Left cardiac atrium (tissue), 4 donors: Measurements from ENCODE around the gene BNC2. TPM values are rescaled to one million over a fixed set of nuclear protein-coding genes. Genes with fewer than 3 reads are reported as not detected.
"Not testable (repeated sequence)": the region's sequence is repeated elsewhere in the genome, so short reads cannot be mapped to it uniquely, and the experiment has no call there.

ENCODE experiments used
- ATAC-seq, 2 donors: fragments of 200-7000 bp; cut with Tn5 transposase; one replicate each; pipeline ENCODE4 v1.9.1; 2020; ENCODE audit warnings: mild to moderate bottlenecking in 2 of 2, moderate library complexity in 2 of 2
- DNase-seq: peaks from one replicate; pipeline ENCODE4 v3.0.0-alpha.2; 2020
- intact Hi-C, 2 donors: fragments of 100-400 bp; cut with DNase I; formaldehyde crosslinking; loops; one replicate each; pipeline versions ENCODE4 v1.14.1 to v1.15.1; 2022 to 2023
- total RNA-seq, 2 donors: library from RNA; stranded (reverse); fragmentation: NEBNext Ultra II Directional; extraction: Animal tissue kit (Norgen Biotek cat#: 25700); gene quantifications; one replicate each; pipeline ENCODE4 v1.2.1, GENCODE V29; 2021
- donor health status: DM: no; HTN: yes; CAD: no.
- donor health status: DM: no; HTN: yes; CAD: no; lungs with severe emphysema.
- donor health status: DM: yes; HTN: yes; CAD: no.
- donor health status: Dilated cardiomyopathy.

The BNC2 gene
- total RNA-seq, 2 donors from 2014 or later, result 55.1 to 100.0 TPM

DNA sequence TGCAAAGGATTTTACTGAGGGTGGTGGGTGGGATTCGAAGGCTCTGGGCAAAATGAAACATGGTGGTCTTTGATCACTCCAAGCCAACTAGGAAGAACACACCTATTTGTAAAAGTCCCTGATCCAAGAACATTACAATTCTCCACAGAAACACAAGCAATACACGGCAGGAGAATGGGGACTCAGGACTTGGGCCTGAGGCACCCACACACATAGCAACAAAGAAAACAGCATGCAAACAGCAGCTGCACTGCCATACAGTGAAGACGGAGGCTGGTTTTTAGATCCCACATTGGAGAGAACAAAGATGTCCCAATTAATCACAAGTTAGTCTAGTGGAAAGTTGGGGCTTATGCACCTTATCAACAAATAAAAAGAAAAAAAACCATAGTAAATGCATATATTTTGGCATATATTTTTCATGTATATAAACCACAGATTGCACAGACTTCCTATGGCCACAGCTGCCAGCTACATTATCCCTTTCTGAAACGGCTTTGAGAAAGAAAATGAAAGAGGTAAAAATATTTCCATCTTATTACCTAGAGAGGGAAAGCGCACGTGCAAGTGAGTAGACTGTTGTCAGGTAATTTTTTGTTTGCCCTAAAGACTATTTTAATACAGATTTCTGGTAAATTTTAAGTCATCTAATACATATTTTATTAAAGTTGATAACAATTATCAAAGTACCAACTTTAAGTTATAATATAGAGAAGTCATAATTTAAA lies 410.9 kb downstream of the BNC2 start:
- ATAC-seq, result peak in 1 of 2 donors; percentile 40
- intact Hi-C loops, result no loop called here
- DNase-seq, result no peak

DNA sequence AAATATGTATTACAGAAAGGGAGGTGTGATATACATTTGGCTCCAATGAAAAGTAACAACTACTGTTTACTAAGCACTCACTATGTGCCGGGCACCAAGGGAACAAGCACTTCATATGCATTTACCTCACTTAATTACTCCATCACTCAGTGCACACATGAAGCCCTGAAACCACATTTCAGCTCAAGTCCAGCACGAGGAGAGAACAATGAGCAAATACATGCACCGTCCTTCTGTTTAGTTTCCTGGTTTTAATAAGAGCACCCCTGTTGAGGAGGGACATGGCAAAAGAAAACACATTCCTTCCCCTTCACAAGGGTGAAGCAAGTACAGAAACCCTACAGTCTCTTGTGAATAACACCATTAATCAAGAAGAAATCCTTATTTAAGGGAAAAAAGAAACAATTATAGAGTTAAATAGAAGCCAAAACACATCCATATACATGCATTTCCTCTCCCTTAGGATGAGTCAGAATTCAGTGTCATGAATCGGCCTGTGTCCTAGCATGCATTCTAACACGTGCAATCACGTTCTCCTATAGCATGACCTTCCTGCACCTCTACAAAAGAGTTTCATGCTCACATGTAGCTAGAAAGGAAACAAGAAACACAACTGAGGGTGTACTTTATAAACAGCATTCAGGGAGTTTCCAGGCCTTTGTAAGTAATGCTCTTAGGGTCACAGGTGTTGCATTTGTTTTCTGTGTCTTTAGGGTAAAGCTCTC lies 411.6 kb downstream of the BNC2 start:
- intact Hi-C loops, result no loop called here
- ATAC-seq (peak in 1 of 2 donors; percentile 27), DNase-seq (no peak)

DNA sequence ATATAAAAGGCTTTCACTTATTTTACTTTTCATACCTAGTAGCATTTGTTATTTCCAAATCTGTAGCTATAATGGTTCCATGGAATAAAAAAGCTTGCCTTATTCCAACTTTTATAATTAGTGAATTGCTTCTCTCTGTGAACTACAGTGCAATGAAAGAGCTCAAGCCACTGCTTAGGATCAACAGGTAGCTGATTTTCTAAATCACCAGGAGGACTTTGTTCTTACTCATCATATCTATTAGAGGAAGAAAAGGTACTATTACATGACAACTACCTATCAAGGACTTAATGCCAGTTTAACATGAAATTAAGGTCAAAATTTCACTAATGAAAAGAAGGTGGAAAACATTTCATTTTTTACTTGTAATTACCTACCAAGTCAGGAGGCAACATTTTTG lies 414.6 kb downstream of the BNC2 start:
- no peak for DNase-seq
- intact Hi-C loops, result no loop called here
- ATAC-seq, result no peak

DNA sequence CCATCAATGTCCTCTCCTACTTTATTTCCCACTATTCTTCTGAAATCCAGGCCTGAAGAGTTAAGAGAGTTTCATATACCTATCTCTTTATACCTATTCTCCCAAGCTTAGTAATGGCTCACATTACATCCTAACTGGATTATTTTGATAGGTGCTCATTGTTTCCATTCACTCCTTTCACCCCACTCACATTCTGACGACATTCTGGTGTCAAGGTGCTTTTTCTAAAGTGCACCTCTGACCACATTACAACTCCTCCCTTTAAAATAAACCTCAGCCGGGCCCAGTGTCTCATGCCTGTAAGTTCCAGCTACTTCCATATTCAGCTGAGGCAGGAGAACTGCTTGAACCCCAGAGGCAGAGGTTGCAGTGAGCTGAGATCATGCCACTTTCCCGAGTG lies 417.1 kb downstream of the BNC2 start:
- ATAC-seq, result no peak
- intact Hi-C loops, result no loop called here
- DNase-seq, result no peak

- intact Hi-C loops, result no loop called here
- ATAC-seq (no peak), DNase-seq (no peak)
Observed at GRCh38 chr9:16450578-16450977, 419.9 kb downstream of the BNC2 start.

DNA sequence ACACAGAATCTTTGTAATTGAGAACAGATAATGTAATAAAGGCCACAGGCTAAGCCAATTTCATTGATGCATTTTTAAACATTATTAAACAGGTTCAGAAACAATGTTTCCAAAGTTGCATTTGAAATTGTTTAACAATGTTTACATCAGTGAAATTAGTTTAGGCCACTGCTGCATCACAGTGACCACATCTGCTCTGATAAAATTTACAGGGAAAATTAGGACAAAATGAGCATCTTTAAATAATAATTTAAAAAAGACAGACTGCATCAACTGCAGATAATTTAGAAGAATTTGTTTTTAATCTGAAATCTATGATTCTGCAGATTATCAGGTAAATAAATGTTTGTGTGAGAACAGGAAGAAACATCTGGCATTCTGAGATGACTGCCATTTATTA lies 420.4 kb downstream of the BNC2 start:
- intact Hi-C loops, result no loop called here

DNA sequence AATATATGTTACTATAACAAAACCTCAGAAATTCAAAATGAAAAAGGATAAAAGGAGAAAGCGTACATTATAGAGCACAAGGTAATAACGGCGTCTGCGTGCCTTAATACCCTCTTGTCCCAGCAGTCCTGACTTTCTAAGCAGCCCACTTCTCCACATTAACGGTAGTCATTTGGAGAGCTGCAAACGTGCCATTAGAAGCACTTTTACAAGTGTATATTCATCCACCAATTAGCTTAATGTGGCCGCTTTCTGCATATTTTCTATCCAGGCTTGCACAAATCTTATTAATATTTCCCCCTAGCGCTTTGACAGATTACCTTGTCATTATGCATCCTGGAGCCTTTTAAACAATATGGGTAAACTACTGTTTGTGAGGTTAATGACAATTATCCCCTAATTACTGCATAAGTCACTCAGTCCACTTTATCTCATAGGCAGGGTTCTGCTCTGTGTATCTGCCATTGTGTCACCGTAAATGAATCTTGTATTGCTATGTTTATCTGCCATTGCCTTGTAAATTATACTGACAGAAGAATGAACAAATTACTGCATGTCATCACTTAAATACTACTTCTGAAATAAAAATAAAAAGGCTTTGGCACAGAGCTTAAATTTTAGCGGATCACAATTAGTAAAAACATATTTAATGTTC lies 421.3 kb downstream of the BNC2 start:
- intact Hi-C loops, result no loop called here
- DNase-seq (no peak), ATAC-seq (no peak)

More for the DNA sequence above, 420.4 kb downstream of the BNC2 start:
- DNase-seq, result no peak
- ATAC-seq, result no peak

- no peak for ATAC-seq
- intact Hi-C loops, result no loop called here
- DNase-seq, result no peak
Observed at GRCh38 chr9:16447946-16448345, 422.5 kb downstream of the BNC2 start.

- intact Hi-C loops, result no loop called here
- ATAC-seq, result peak in 1 of 2 donors; percentile 12
- DNase-seq, result no peak
Observed at GRCh38 chr9:16446636-16447035, 423.8 kb downstream of the BNC2 start.

GRCh38 chr9:16445141-16445920 lies 425.1 kb downstream of the BNC2 start:
- peak in 1 of 2 donors; percentile 77 for ATAC-seq
- intact Hi-C loops, result no loop called here
- no peak for DNase-seq

DNA sequence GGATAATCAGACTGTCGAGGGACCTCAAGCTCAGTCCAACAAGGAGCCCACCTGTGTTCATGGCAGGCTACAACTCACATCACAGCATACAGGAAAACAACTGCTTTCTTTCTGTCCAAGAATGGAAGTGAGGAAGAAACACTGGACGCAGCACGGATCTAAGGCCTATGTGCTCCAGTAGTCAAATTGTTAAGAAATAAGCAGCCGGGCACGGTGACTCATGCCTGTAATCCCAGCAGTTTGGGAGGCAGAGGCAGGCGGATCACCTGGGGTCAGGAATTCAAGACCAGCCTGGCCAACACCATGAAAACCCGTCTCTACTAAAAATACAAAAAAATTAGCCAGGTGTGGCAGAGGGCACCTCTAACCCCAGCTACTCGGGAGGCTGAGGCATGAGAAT lies 427.8 kb downstream of the BNC2 start:
- ATAC-seq, result peak in 1 of 2 donors; percentile 82
- peak; percentile 28 for DNase-seq
- intact Hi-C loops, result no loop called here

DNA sequence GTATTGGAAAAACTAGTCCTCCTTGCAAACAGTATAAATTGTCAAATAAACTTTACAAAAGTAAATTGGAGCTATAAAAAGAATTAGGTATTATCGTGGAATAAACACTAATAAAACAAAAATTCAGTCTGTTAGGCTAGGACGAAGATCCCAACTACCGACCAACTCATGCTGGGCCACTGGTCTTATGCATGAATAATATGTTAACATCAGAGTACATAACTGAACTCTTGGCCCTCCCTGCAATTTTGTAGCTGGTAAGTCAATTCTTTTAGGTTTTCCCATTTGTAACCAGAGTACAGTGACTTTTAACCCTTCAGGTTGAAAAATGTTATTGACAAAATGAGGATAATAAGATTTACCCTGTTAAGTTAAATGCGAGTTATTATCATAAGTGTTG lies 428.7 kb downstream of the BNC2 start:
- no peak for DNase-seq
- no peak for ATAC-seq
- intact Hi-C loops, result no loop called here

DNA sequence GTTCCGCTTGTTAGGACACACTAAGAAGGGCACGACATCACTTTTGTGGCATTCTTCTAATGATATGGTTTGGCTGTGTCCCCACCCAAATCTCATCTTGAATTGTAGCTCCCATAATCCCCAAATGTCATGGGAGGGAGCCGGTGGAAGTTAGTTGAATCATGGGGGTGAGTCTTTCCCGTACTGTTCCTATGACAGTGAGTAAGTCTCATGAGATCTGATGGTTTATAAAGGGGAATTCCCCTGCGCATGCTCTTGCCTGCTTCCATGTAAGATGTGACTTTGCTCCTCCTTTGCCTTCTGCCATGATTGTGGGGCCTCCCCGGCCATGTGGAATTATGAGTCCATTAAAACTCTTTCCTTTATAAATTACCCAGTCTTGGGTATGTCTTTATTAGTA lies 431.6 kb downstream of the BNC2 start:
- DNase-seq, ATAC-seq, intact Hi-C loops: not testable (repeated sequence)

GRCh38 chr9:16436545-16436944 lies 433.9 kb downstream of the BNC2 start:
- intact Hi-C loops, result no loop called here

GRCh38 chr9:16434526-16434925 lies 435.9 kb downstream of the BNC2 start:
- intact Hi-C loops, result no loop called here
- ATAC-seq (no peak), DNase-seq (no peak)

More at GRCh38 chr9:16436545-16436944, 433.9 kb downstream of the BNC2 start:
- ATAC-seq (no peak), DNase-seq (no peak)

GRCh38 chr9:16433494-16433893 lies 437.0 kb downstream of the BNC2 start:
- ATAC-seq (no peak), DNase-seq (no peak)
- intact Hi-C loops, result no loop called here

DNA sequence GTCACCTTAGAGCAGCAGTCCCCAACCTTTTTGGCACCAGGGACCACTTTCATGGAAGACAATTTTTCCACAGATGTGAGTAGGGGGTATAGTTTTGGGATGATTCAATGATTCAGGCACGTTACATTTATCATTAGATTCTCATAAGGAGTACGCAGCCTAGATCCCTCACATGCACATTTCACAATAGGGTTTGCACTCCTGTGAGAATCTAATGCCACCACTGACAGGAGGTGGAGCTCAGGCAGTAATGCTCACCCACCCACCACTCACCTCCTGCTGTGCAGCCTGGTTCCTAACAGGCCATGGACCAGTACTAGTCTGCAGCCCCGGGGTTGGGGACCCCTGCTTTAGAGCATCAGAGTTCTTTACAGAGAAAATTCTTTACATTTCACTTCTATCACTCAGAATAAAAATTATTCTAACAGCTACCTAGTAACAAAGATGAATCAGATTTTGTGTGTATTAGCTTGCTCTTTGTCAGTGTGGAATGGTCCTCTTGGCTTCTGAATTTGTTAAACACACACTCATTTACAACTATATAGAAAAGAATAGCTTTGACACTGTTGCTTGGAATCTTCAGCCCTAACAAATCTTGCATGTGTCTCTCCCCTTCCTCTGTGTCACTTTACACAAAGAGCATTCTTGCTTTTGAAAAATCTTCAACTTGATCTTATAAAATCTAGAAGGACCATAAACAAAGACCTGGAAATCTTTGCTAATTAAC lies 438.6 kb downstream of the BNC2 start:
- intact Hi-C loops, result no loop called here
- ATAC-seq, result no peak
- DNase-seq, result no peak

- intact Hi-C loops, result no loop called here
- ATAC-seq, result no peak
- no peak for DNase-seq
Observed at GRCh38 chr9:16429671-16430070, 440.8 kb downstream of the BNC2 start.

DNA sequence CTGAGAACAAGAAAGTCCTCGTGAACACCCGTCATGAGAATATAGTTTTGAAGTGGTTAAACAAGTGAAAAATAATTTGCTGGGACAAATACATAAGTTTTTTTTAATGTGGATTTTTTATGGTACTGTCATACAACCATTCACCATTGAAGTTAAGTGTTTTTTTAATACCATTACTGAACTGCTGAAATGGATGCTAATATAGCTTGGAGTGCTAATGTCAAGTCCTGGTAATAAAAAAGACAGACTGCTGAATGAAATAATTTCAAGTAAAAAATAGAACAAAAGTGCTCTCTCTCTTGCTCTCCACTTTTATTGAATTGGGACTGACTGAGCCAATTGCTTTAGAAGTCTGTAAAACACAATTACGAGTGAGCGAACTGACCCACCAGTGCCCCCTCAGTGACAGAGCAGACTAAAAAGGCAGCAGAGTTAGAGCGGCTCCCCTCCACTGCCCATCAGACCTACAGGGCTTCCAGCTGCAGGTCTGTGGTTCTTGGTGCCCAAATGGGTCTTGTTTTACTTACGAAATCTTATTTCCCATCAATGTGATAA lies 442.5 kb downstream of the BNC2 start:
- intact Hi-C loops, result no loop called here
- DNase-seq, result no peak
- no peak for ATAC-seq
